Activated T-helper 2 cell treated with anti-CD3 and anti-CD28 coated beads, Interferon-gamma antibody, Interleukin-2, Interleukin-4, amounts not matched to agents 10 μg/mL and 5 μg/mL and 100 μg/mL, durations not matched to agents 14 hours and 24 hours and 36 hours (primary cell): ENCODE measurements around the gene GLIS2. TPM values are rescaled to one million over a fixed set of nuclear protein-coding genes. Genes with fewer than 3 reads are reported as not detected.
"Not testable (repeated sequence)": the region's sequence is repeated elsewhere in the genome, so short reads cannot be mapped to it uniquely, and the experiment has no call there.

Experiments
- DNase-seq: peaks from one replicate; pipeline ENCODE4 v3.0.0; 2021; ENCODE audit warnings: low spot score
- H3K27ac Mint-ChIP-seq: one replicate; pipeline ENCODE4 v1.8.0; 2021; ENCODE audit warnings: mixed read lengths
- H3K27me3 Mint-ChIP-seq: one replicate; pipeline ENCODE4 v1.8.0; 2021; ENCODE audit warnings: low read depth, mixed read lengths
- H3K36me3 Mint-ChIP-seq: one replicate; pipeline ENCODE4 v1.8.0; 2021; ENCODE audit warnings: low read depth, mixed read lengths
- H3K4me1 Mint-ChIP-seq: one replicate; pipeline ENCODE4 v1.8.0; 2021; ENCODE audit warnings: low read depth, mixed read lengths
- H3K4me3 Mint-ChIP-seq: one replicate; pipeline ENCODE4 v1.8.0; 2021; ENCODE audit warnings: low read depth, mild to moderate bottlenecking, moderate library complexity, mixed read lengths
- H3K9me3 Mint-ChIP-seq: one replicate; pipeline ENCODE4 v1.8.0; 2021; ENCODE audit warnings: mixed read lengths
- intact Hi-C: fragments of 100-400 bp; cut with micrococcal nuclease; formaldehyde crosslinking; loops from one replicate; pipeline ENCODE4 v1.15.1; 2023
- total RNA-seq: library from RNA; stranded (reverse); gene quantifications from 2 replicates; pipeline ENCODE4 v1.2.3, GENCODE V29; 2022

Gene GLIS2
- total RNA-seq, 1 donor from 2014 or later: 2.1 TPM

- no peaks in the 10 kb centered on the region for H3K9me3 Mint-ChIP-seq
- no peak overlapping the region for H3K27ac Mint-ChIP-seq
- intact Hi-C loops: no loop called here
- peaks cover 3% of the 10 kb centered on the region for H3K4me1 Mint-ChIP-seq
- H3K4me3 Mint-ChIP-seq: no peak overlapping the region
- H3K27me3 Mint-ChIP-seq: peaks cover 5% of the 10 kb centered on the region
- no peak for DNase-seq
- no peaks in the 10 kb centered on the region for H3K36me3 Mint-ChIP-seq
Measured at GRCh38 chr16:4325253-4325758, 9.4 kb downstream of the GLIS2 start.

- no peak overlapping the region for H3K4me3 Mint-ChIP-seq
Measured at GRCh38 chr16:4327386-4328045, 11.6 kb downstream of the GLIS2 start.

GRCh38 chr16:4328046-4328781 is 12.3 kb downstream of the GLIS2 start:
- H3K4me1 Mint-ChIP-seq: peaks cover 3% of the 10 kb centered on the region
- intact Hi-C loops: no loop called here
- no peaks in the 10 kb centered on the region for H3K9me3 Mint-ChIP-seq
- H3K36me3 Mint-ChIP-seq: no peaks in the 10 kb centered on the region
- H3K27ac Mint-ChIP-seq: no peak overlapping the region
- peak overlapping the region; percentile 17 for H3K4me3 Mint-ChIP-seq
- DNase-seq: no peak
- H3K27me3 Mint-ChIP-seq: peaks cover 5% of the 10 kb centered on the region

More at GRCh38 chr16:4327386-4328045, 11.6 kb downstream of the GLIS2 start:
- H3K27ac Mint-ChIP-seq: no peak overlapping the region
- peaks cover 3% of the 10 kb centered on the region for H3K4me1 Mint-ChIP-seq
- intact Hi-C loops: no loop called here
- no peak for DNase-seq
- H3K9me3 Mint-ChIP-seq: no peaks in the 10 kb centered on the region
- H3K36me3 Mint-ChIP-seq: no peaks in the 10 kb centered on the region
- peaks cover 5% of the 10 kb centered on the region for H3K27me3 Mint-ChIP-seq

- intact Hi-C loops: no loop called here
- peaks cover 3% of the 10 kb centered on the region for H3K4me1 Mint-ChIP-seq
- H3K4me3 Mint-ChIP-seq: no peak overlapping the region
- no peaks in the 10 kb centered on the region for H3K9me3 Mint-ChIP-seq
- H3K27me3 Mint-ChIP-seq: peaks cover 5% of the 10 kb centered on the region
- no peaks in the 10 kb centered on the region for H3K36me3 Mint-ChIP-seq
- H3K27ac Mint-ChIP-seq: no peak overlapping the region
- no peak for DNase-seq
Measured at GRCh38 chr16:4328782-4329775, 13.2 kb downstream of the GLIS2 start.

GRCh38 chr16:4330277-4330874 is 14.5 kb downstream of the GLIS2 start:
- Mint-ChIP-seq H3K27me3 (peaks cover 5% of the 10 kb centered on the region), H3K27ac (no peak overlapping the region), H3K9me3 (no peaks in the 10 kb centered on the region), H3K4me3 (no peak overlapping the region), H3K36me3 (no peaks in the 10 kb centered on the region), H3K4me1 (peaks cover 3% of the 10 kb centered on the region)
- DNase-seq: peak; percentile 47
- intact Hi-C loops: loop anchor here (1.0 to 2.0 kb wide), 3 partner anchors 14 to 42 kb away; partner anchors contain the start of gene GLIS2

GRCh38 chr16:4332083-4332482 is 16.2 kb downstream of the GLIS2 start:
- DNase-seq: no peak
- H3K27ac Mint-ChIP-seq: no peak overlapping the region
- no peaks in the 10 kb centered on the region for H3K36me3 Mint-ChIP-seq
- intact Hi-C loops: no loop called here
- H3K9me3 Mint-ChIP-seq: no peaks in the 10 kb centered on the region
- H3K4me1 Mint-ChIP-seq: peaks cover 3% of the 10 kb centered on the region
- H3K27me3 Mint-ChIP-seq: peaks cover 5% of the 10 kb centered on the region
- H3K4me3 Mint-ChIP-seq: no peak overlapping the region

- no peaks in the 10 kb centered on the region for H3K9me3 Mint-ChIP-seq
- H3K27me3 Mint-ChIP-seq: peaks cover 5% of the 10 kb centered on the region
- no peak overlapping the region for H3K4me3 Mint-ChIP-seq
- H3K36me3 Mint-ChIP-seq: no peaks in the 10 kb centered on the region
- DNase-seq: no peak
- no peak overlapping the region for H3K27ac Mint-ChIP-seq
- peaks cover 3% of the 10 kb centered on the region for H3K4me1 Mint-ChIP-seq
- intact Hi-C loops: no loop called here
Measured at GRCh38 chr16:4332623-4333307, 16.9 kb downstream of the GLIS2 start.

GRCh38 chr16:4333308-4333638 is 17.4 kb downstream of the GLIS2 start:
- Mint-ChIP-seq H3K9me3 (no peaks in the 10 kb centered on the region), H3K4me3 (no peak overlapping the region), H3K27me3 (peaks cover 2% of the 10 kb centered on the region), H3K36me3 (no peaks in the 10 kb centered on the region), H3K27ac (no peak overlapping the region), H3K4me1 (peaks cover 2% of the 10 kb centered on the region)
- no peak for DNase-seq
- intact Hi-C loops: no loop called here

- H3K4me1 Mint-ChIP-seq, H3K27ac Mint-ChIP-seq, H3K36me3 Mint-ChIP-seq, H3K9me3 Mint-ChIP-seq, H3K4me3 Mint-ChIP-seq, DNase-seq, H3K27me3 Mint-ChIP-seq, intact Hi-C loops: not testable (repeated sequence)
Measured at GRCh38 chr16:4333714-4334113, 17.8 kb downstream of the GLIS2 start.

GRCh38 chr16:4334724-4335495 is 19.0 kb downstream of the GLIS2 start:
- no peak overlapping the region for H3K4me3 Mint-ChIP-seq
- H3K4me1 Mint-ChIP-seq: no peaks in the 10 kb centered on the region
- no peaks in the 10 kb centered on the region for H3K27me3 Mint-ChIP-seq

GRCh38 chr16:4336701-4337539 is 21.1 kb downstream of the GLIS2 start:
- intact Hi-C loops: no loop called here
- no peaks in the 10 kb centered on the region for H3K9me3 Mint-ChIP-seq
- peaks cover 3% of the 10 kb centered on the region for H3K36me3 Mint-ChIP-seq
- H3K4me1 Mint-ChIP-seq: no peaks in the 10 kb centered on the region
- no peak for DNase-seq
- no peak overlapping the region for H3K4me3 Mint-ChIP-seq
- no peak overlapping the region for H3K27ac Mint-ChIP-seq
- no peaks in the 10 kb centered on the region for H3K27me3 Mint-ChIP-seq

More at GRCh38 chr16:4334724-4335495, 19.0 kb downstream of the GLIS2 start:
- no peak for DNase-seq
- Mint-ChIP-seq H3K9me3 (no peaks in the 10 kb centered on the region), H3K36me3 (peaks cover 3% of the 10 kb centered on the region), H3K27ac (no peak overlapping the region)
- intact Hi-C loops: no loop called here
